Astrocyte of the cerebellum (primary cell): ENCODE results near the gene ADAM15.

Experiments used
- DNase-seq: peaks from one replicate; pipeline ENCODE4 v3.0.0-alpha.2; 2011; ENCODE audit warnings: low read depth
- H3K4me3 ChIP-seq: 2 replicates; pipeline ENCODE4 v1.5.1; 2011; ENCODE audit warnings: mild to moderate bottlenecking, low read depth, low read length, moderate library complexity
- in situ Hi-C: cut with HindIII; loops from 2 replicates; pipeline ENCODE4 v1.10.0; 2017; ENCODE audit warnings: low sequenced_read_pairs
- TF ChIP-seq, protein P1 (sequence below): IDR thresholded peaks from 2 replicates; pipeline ENCODE4 v1.5.1; 2012; ENCODE audit warnings: low read length, low read depth, moderate library complexity, mild to moderate bottlenecking; ENCODE audit errors: missing control alignments

Gene ADAM15

GRCh38 chr1:155064111-155064831 is 13.2 kb downstream of the ADAM15 start:
- no peak for DNase-seq
- in situ Hi-C loops, result loop anchor here (5.0 kb wide), 1 partner anchor 52 kb away; no protein-coding TSS in a partner anchor

DNA sequence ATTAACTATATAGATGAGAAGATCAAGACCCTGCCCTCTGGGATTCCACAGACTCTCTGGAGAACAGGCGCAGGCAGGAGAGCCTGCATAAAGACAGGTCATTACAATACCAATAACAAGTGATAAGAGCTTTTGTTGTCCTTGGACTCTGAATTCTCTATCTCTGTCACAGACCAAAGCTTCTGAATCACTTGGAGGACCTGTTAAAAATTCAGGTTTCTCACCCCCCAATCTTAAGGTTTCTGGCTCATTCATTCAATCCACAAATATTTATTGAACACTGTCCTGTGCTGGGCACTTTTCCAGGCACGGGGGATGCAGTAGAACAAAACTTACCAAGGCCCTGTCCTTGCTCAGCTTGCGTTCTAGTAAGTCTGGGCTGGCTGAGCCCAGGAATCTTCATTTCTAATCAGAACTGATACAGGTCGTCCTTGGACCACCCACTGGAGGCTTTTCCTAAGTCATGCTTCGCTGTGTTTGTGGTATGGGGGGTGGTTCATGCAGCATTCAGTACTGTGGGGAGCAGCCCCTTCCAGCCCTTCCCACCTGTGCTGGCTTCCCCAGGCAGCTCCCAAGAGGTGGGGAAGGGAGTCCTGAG is 13.8 kb downstream of the ADAM15 start:
- DNase-seq, result no peak
- in situ Hi-C loops, result loop anchor here (5.0 kb wide), 1 partner anchor 53 kb away; no protein-coding TSS in a partner anchor
- TF ChIP-seq, protein P1, sequence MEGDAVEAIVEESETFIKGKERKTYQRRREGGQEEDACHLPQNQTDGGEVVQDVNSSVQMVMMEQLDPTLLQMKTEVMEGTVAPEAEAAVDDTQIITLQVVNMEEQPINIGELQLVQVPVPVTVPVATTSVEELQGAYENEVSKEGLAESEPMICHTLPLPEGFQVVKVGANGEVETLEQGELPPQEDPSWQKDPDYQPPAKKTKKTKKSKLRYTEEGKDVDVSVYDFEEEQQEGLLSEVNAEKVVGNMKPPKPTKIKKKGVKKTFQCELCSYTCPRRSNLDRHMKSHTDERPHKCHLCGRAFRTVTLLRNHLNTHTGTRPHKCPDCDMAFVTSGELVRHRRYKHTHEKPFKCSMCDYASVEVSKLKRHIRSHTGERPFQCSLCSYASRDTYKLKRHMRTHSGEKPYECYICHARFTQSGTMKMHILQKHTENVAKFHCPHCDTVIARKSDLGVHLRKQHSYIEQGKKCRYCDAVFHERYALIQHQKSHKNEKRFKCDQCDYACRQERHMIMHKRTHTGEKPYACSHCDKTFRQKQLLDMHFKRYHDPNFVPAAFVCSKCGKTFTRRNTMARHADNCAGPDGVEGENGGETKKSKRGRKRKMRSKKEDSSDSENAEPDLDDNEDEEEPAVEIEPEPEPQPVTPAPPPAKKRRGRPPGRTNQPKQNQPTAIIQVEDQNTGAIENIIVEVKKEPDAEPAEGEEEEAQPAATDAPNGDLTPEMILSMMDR, result no peak
- H3K4me3 ChIP-seq, result peak overlapping the region; percentile 82

More at GRCh38 chr1:155064111-155064831, 13.2 kb downstream of the ADAM15 start:
- H3K4me3 ChIP-seq, result peak overlapping the region; percentile 82
- TF ChIP-seq, protein P1, result no peak

DNA sequence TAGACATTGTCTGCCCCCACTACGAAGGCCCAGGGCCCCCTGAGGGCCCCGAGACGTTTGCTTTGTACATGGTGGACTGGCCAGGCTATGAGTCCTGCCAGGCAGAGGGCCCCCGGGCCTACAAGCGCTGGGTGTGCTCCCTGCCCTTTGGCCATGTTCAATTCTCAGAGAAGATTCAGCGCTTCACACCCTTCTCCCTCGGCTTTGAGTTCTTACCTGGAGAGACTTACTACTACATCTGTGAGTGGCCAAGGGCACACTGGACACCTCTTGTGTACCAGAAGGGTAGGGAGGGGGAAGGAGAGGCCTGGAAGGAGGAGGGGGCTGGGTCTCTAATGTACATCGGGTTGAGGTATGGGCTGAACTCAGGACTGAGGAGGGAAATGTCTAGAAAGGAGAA is 15.7 kb downstream of the ADAM15 start:
- TF ChIP-seq, protein P1, result no peak
- DNase-seq, result no peak
- in situ Hi-C loops, result no loop called here
- H3K4me3 ChIP-seq, result no peak overlapping the region

GRCh38 chr1:155068599-155068998 is 17.5 kb downstream of the ADAM15 start:
- TF ChIP-seq, protein P1, result no peak
- no peak for DNase-seq
- in situ Hi-C loops, result no loop called here
- no peak overlapping the region for H3K4me3 ChIP-seq

- in situ Hi-C loops, result no loop called here
- no peak overlapping the region for H3K4me3 ChIP-seq
- TF ChIP-seq, protein P1, result no peak
- no peak for DNase-seq
Observed at GRCh38 chr1:155069551-155070157, 18.5 kb downstream of the ADAM15 start.

GRCh38 chr1:155070158-155070621 is 19.1 kb downstream of the ADAM15 start:
- in situ Hi-C loops, result no loop called here
- DNase-seq, result no peak
- H3K4me3 ChIP-seq, result peak overlapping the region; percentile 41

More at GRCh38 chr1:155070158-155070621, 19.1 kb downstream of the ADAM15 start:
- TF ChIP-seq, protein P1, result no peak
